ENCODE results near the gene KRTAP19-2. TPM values are rescaled to one million over a fixed set of nuclear protein-coding genes. Genes with fewer than 3 reads are reported as not detected.

KRTAP19-2 gene
- total RNA-seq, 1 experiment from 2014 or later = not detected

GRCh38 chr21:30497065-30497464 lies 9.8 kb upstream of the KRTAP19-2 start, which contains the start of gene KRTAP19-4 (continued):
- TF ChIP-seq ZNF532 (CRISPR knock-in tag; IDR thresholded peaks at IDR 0.05; ENCODE audit: borderline replicate concordance) = no peak

GRCh38 chr21:30491963-30492428 lies 4.8 kb upstream of the KRTAP19-2 start, which contains the start of gene KRTAP19-3:
KRTAP19-3 (minus strand) TSS chr21:30492013; CDS start chr21:30491957, 56 bp downstream.
- no peak for ATAC-seq
- H3K27ac Mint-ChIP-seq = no peak within 1 kb of the TSS
- POLR2A ChIA-PET = no interaction called here
- no peaks in the 10 kb centered on the region for H3K27me3 Mint-ChIP-seq (ENCODE audit: low read depth)
- peaks cover 23% of the 10 kb centered on the region for H3K9me3 Mint-ChIP-seq
- CTCF ChIA-PET = interaction anchor here (1.3 kb wide), 1 partner anchor 14 kb away, joined by 4 read pairs; no protein-coding TSS in a partner anchor
- DNase-seq (ENCODE audit: low spot score) = no peak
- no peak within 1 kb of the TSS for H3K4me3 Mint-ChIP-seq
- H3K4me1 Mint-ChIP-seq = no peaks in the 10 kb centered on the region
- H3K36me3 Mint-ChIP-seq = peaks cover 5% of the 10 kb centered on the region
- TF ChIP-seq NFATC4 (CRISPR knock-in tag; IDR thresholded peaks at IDR 0.05) (no peak), CREB1 (CRISPR knock-in tag; IDR thresholded peaks at IDR 0.05) (no peak), ZNF671 (CRISPR knock-in tag; IDR thresholded peaks at IDR 0.05) (no peak), GABPB1 (CRISPR knock-in tag; IDR thresholded peaks at IDR 0.05) (no peak), CDX4 (CRISPR knock-in tag; IDR thresholded peaks at IDR 0.05; ENCODE audit: borderline replicate concordance) (no peak), ZNF138 (CRISPR knock-in tag; conservative IDR thresholded peaks at IDR 0.05) (no peak), CREM (CRISPR knock-in tag; IDR thresholded peaks at IDR 0.05) (no peak), PRRX2 (CRISPR knock-in tag; IDR thresholded peaks at IDR 0.05) (no peak), PREB (CRISPR knock-in tag; IDR thresholded peaks at IDR 0.05; ENCODE audit: borderline replicate concordance) (no peak), ZNF512 (CRISPR knock-in tag; IDR thresholded peaks at IDR 0.05; ENCODE audit: borderline replicate concordance) (no peak), EMX1 (CRISPR knock-in tag; IDR thresholded peaks at IDR 0.05) (no peak), ZNF232 (CRISPR knock-in tag; IDR thresholded peaks at IDR 0.05) (no peak), RORB (CRISPR knock-in tag; IDR thresholded peaks at IDR 0.05) (no peak), IRF2 (CRISPR knock-in tag; IDR thresholded peaks at IDR 0.05; ENCODE audit: borderline replicate concordance, low read depth) (no peak), SMAD4 (CRISPR knock-in tag; IDR thresholded peaks at IDR 0.05) (no peak), ERG (CRISPR knock-in tag; IDR thresholded peaks at IDR 0.05) (no peak), CTCF (IDR thresholded peaks at IDR 0.05) (no peak), HMGA2 (CRISPR knock-in tag; IDR thresholded peaks at IDR 0.05) (no peak), JAZF1 (CRISPR knock-in tag; IDR thresholded peaks at IDR 0.05) (no peak), IRF1 (CRISPR knock-in tag; IDR thresholded peaks at IDR 0.05) (no peak)
